K562 (cell line): ENCODE data around the gene FAM53B. TPM values are rescaled to one million over a fixed set of nuclear protein-coding genes. Genes with fewer than 3 reads are reported as not detected.

Experiments used
- ATAC-seq: fragments of 200-7000 bp; cut with Tn5 transposase; 3 replicates; pipeline ENCODE4 v1.9.1; 2020; ENCODE audit warnings: moderate library complexity
- BruUV-seq: library from RNA; stranded (reverse); fragments of 400-500 nt; replicated peaks from 2 replicates; lab custom pipeline; 2021; lab: Mats Ljungman, UMichigan
- CTCF ChIA-PET: fragments of 300-600 bp; formaldehyde crosslinking; extraction: SDS; loops from one replicate; lab custom pipeline; 2021; ENCODE audit warnings: low intra/inter-chr PET ratio; lab: Yijun Ruan, JAX
- POLR2A ChIA-PET: fragments of 300-600, 350-650 bp; sonication (Branson Sonifier 250); formaldehyde crosslinking; extraction: SDS; loops from one replicate; lab custom pipeline; 2021; ENCODE audit warnings: antibody characterized with exemption, inconsistent platforms; lab: Yijun Ruan, JAX
- DNase-seq, 4 experiments: peaks; one replicate each; pipeline versions ENCODE4 v3.0.0 to v3.0.0-alpha.2; 2011 to 2018; ENCODE audit warnings: low spot score in 3 of 4, mixed read lengths in 3 of 4; ENCODE audit errors: extremely low read depth in 1 of 4
- FAIRE-seq: peaks from 2 replicates; lab custom pipeline; 2011; peaks lifted over from hg19 to GRCh38; lab: Jason Lieb, UNC
- H2AFZ ChIP-seq: 2 replicates; pipeline ENCODE4 v1.6.0; 2011; ENCODE audit warnings: low read depth, low read length, control low read depth, inconsistent platforms
- H3K27ac ChIP-seq: fragments of 200-600 bp; 3 replicates; pipeline ENCODE4 v1.8.0; 2011; ENCODE audit warnings: low read depth, mild to moderate bottlenecking, control low read depth, inconsistent platforms, low read length, moderate library complexity, mixed read lengths; ENCODE audit errors: extremely low read depth
- H3K27me3 ChIP-seq, 2 experiments: fragments of 300-600 bp in 1 of 2; 2 replicates in 1 of 2; 3 replicates in 1 of 2; pipeline versions ENCODE4 v1.6.0 to v1.8.0; 2011; ENCODE audit warnings: inconsistent platforms in 2 of 2, low read length in 2 of 2, mild to moderate bottlenecking in 1 of 2, mixed read lengths in 1 of 2, moderate library complexity in 1 of 2; ENCODE audit not compliant: control insufficient read depth in 2 of 2, insufficient read depth in 2 of 2
- H3K36me3 ChIP-seq: fragments of 300-600 bp; 3 replicates; pipeline ENCODE4 v1.8.0; 2011; ENCODE audit warnings: mild to moderate bottlenecking, low read length, inconsistent platforms; ENCODE audit not compliant: control insufficient read depth, insufficient read depth
- H3K4me1 ChIP-seq, 2 experiments: fragments of 200-600 bp in 1 of 2; replicated peaks in 1 of 2; 2 replicates in 1 of 2; 3 replicates in 1 of 2; pipeline versions ENCODE4 v1.5.1 to v1.8.0; 2011; ENCODE audit warnings: inconsistent platforms in 2 of 2, low read length in 2 of 2, mild to moderate bottlenecking in 1 of 2, mixed read lengths in 1 of 2, moderate library complexity in 1 of 2; ENCODE audit not compliant: control insufficient read depth in 2 of 2, insufficient read depth in 2 of 2
- H3K4me2 ChIP-seq: 2 replicates; pipeline ENCODE4 v1.6.1; 2011; ENCODE audit warnings: low read length, control low read depth, inconsistent platforms, mixed read lengths; ENCODE audit not compliant: insufficient read depth
- H3K4me3 ChIP-seq: fragments of 200-600 bp; sonication (generic), shearing (Covaris generic); 2 replicates; pipeline ENCODE4 v1.5.1; 2016; ENCODE audit warnings: control low read depth, inconsistent platforms
- H3K79me2 ChIP-seq: fragments of 200-600 bp; 3 replicates; pipeline ENCODE4 v1.8.0; 2011; ENCODE audit warnings: low read length, inconsistent platforms; ENCODE audit not compliant: control insufficient read depth, insufficient read depth
- H3K9ac ChIP-seq, 2 experiments: 2 replicates each; pipeline versions ENCODE4 v1.6.0 to v1.6.1; 2011; ENCODE audit warnings: low read depth in 2 of 2, low read length in 2 of 2, control low read depth in 1 of 2, inconsistent platforms in 1 of 2, mild to moderate bottlenecking in 1 of 2, mixed read lengths in 1 of 2; ENCODE audit not compliant: insufficient read depth in 1 of 2
- H3K9me1 ChIP-seq: one replicate; pipeline ENCODE4 v1.6.0; 2011; ENCODE audit warnings: inconsistent platforms, mild to moderate bottlenecking, low read length, moderate library complexity; ENCODE audit not compliant: control insufficient read depth, insufficient read depth
- H3K9me3 ChIP-seq: replicated peaks from 2 replicates; pipeline ENCODE4 v1.5.1; 2011; ENCODE audit warnings: low read depth, low read length, inconsistent platforms; ENCODE audit not compliant: control insufficient read depth, insufficient read depth
- H4K20me1 ChIP-seq: replicated peaks from 2 replicates; pipeline ENCODE4 v1.6.1; 2011; ENCODE audit warnings: low read length, inconsistent platforms, mixed read lengths; ENCODE audit not compliant: control insufficient read depth, insufficient read depth
- ATF6 ChIP-seq: sonication (generic); formaldehyde crosslinking; IDR thresholded peaks from 2 replicates; pipeline ENCODE4 v1.4.0; 2020; ENCODE audit warnings: mild to moderate bottlenecking, missing genetic modification reagents
- CREB5 ChIP-seq: fragments of 250-450 bp; sonication (Bioruptor Pico); IDR thresholded peaks from 2 replicates; pipeline ENCODE4 v1.5.0; 2020; ENCODE audit warnings: mild to moderate bottlenecking
- ERF ChIP-seq: fragments of 450-650 bp; formaldehyde crosslinking; IDR thresholded peaks from 2 replicates; pipeline ENCODE4 v1.4.0; 2020; ENCODE audit warnings: mild to moderate bottlenecking, mixed read lengths
- FOXA3 ChIP-seq, 2 experiments: fragments of 450-650 bp in 1 of 2; sonication (generic) in 1 of 2; formaldehyde crosslinking; IDR thresholded peaks in 1 of 2; conservative IDR thresholded peaks in 1 of 2; 2 replicates each; pipeline versions ENCODE4 v1.4.0 to v1.8.0; 2020 to 2022; ENCODE audit warnings: mild to moderate bottlenecking in 2 of 2, missing genetic modification reagents in 1 of 2
- FOXJ2 ChIP-seq: fragments of 200-800 bp; sonication (Bioruptor generic); IDR thresholded peaks from 2 replicates; pipeline ENCODE4 v1.6.1; 2016; ENCODE audit warnings: missing genetic modification characterization, missing compliant biosample characterization
- JUNB ChIP-seq: fragments of 450-650 bp; formaldehyde crosslinking; conservative IDR thresholded peaks from 2 replicates; pipeline ENCODE4 v1.4.0; 2020; ENCODE audit warnings: mild to moderate bottlenecking
- NCOR1 ChIP-seq: fragments of 450-650 bp; IDR thresholded peaks from 2 replicates; pipeline ENCODE4 v1.6.1; 2016; ENCODE audit warnings: mild to moderate bottlenecking, moderate library complexity
- SNIP1 ChIP-seq: fragments of 450-650 bp; IDR thresholded peaks from 2 replicates; pipeline ENCODE4 v1.7.1; 2017; ENCODE audit warnings: low read depth, mild to moderate bottlenecking
- SREBF1 ChIP-seq: fragments of 150-350 bp; IDR thresholded peaks from 2 replicates; pipeline ENCODE4 v1.6.1; 2014; ENCODE audit warnings: antibody characterized with exemption, low read depth, low read length, borderline replicate concordance
- STAG1 ChIP-seq: sonication (generic); formaldehyde crosslinking; IDR thresholded peaks from 2 replicates; pipeline ENCODE4 v1.5.0; 2020; ENCODE audit warnings: missing genetic modification reagents, borderline replicate concordance
- TAF15 ChIP-seq: fragments of 200-400 bp; formaldehyde crosslinking; IDR thresholded peaks from 2 replicates; pipeline ENCODE4 v1.6.1; 2017; ENCODE audit warnings: mild to moderate bottlenecking, low read depth, low read length, moderate library complexity
- TEAD1 ChIP-seq, 2 experiments: fragments of 450-650 bp in 1 of 2; sonication (generic) in 1 of 2; formaldehyde crosslinking; IDR thresholded peaks; 2 replicates each; pipeline versions ENCODE4 v1.4.0 to v1.8.0; 2020 to 2022; ENCODE audit warnings: mild to moderate bottlenecking in 2 of 2, missing genetic modification reagents in 1 of 2
- ZBTB17 ChIP-seq: fragments of 450-650 bp; formaldehyde crosslinking; IDR thresholded peaks from 2 replicates; pipeline ENCODE4 v1.4.0; 2020; ENCODE audit warnings: mild to moderate bottlenecking
- ZBTB5 ChIP-seq: fragments of 450-650 bp; IDR thresholded peaks from 2 replicates; pipeline ENCODE4 v1.6.1; 2017; ENCODE audit warnings: antibody characterized with exemption
- ZNF124 ChIP-seq: sonication (generic); formaldehyde crosslinking; IDR thresholded peaks from 2 replicates; pipeline ENCODE4 v1.8.1; 2022; ENCODE audit warnings: missing genetic modification reagents
- ZNF217 ChIP-seq: sonication (generic); formaldehyde crosslinking; IDR thresholded peaks from 2 replicates; pipeline ENCODE4 v1.8.0; 2022; ENCODE audit warnings: mild to moderate bottlenecking, missing genetic modification reagents
- ZNF395 ChIP-seq: fragments of 200-800 bp; sonication (Bioruptor generic); IDR thresholded peaks from 2 replicates; pipeline ENCODE4 v1.6.1; 2017; ENCODE audit warnings: missing genetic modification characterization, missing compliant biosample characterization
- WGBS: fragments of 100-300 bp; shearing (Covaris generic); methylation state at CpG from one replicate; pipeline ENCODE4 v1.1.6; 2016; ENCODE audit warnings: low coverage, mixed read lengths; ENCODE audit not compliant: insufficient coverage; ENCODE audit errors: missing lambda C conversion rate; 5-methylcytosine and 5-hydroxymethylcytosine counted together
- in situ Hi-C: fragments of 300-500 bp; cut with MboI; formaldehyde crosslinking; loops from 4 replicates; pipeline ENCODE4 v1.15.0; 2018; ENCODE audit warnings: inconsistent platforms, mixed read lengths
- intact Hi-C: fragments of 100-400 bp; cut with micrococcal nuclease; formaldehyde crosslinking; loops from 2 replicates; pipeline ENCODE4 v1.14.2; 2022
- polyA plus RNA-seq, 8 experiments: library from polyadenylated mRNA; depleted of rRNA in 4 of 8; stranded (reverse) in 5 of 8; unstranded in 3 of 8; fragments of >200 nt; fragmentation: Nextera tagmentation in 2 of 8; fragmentation: Illumina TruSeq in 1 of 8; extraction: Ambion mirVana in 2 of 8; extraction: Trizol in 1 of 8; gene quantifications; 2 replicates each; pipeline versions ENCODE4 v1.2.1 to v1.2.3, GENCODE V29; 2011 to 2014; ENCODE audit warnings: inconsistent platforms in 1 of 8, missing spikeins in 1 of 8
- total RNA-seq, 7 experiments: library from RNA; depleted of rRNA in 6 of 7; stranded (reverse); fragments of >200 nt in 6 of 7; fragmentation: Illumina TruSeq in 2 of 7; extraction: Trizol in 2 of 7; gene quantifications; 2 replicates each; pipeline versions ENCODE4 v1.2.1 to v1.2.3, GENCODE V29; 2011 to 2021; ENCODE audit warnings: low replicate concordance in 1 of 7

The FAM53B gene
- total and polyA plus RNA-seq, 9 of the 15 experiments (the other 6 are each of a cell fraction or from before 2014, with no cell fraction given) = 0.03 to 16.5 (median 5.0) TPM

- Histone ChIP-seq H3K9me3 (no peaks in the 10 kb centered on the region; the same call in 1 of the 2 replicates), H3K27me3 (no peaks in the 10 kb centered on the region), H3K36me3 (peaks cover 6% of the 10 kb centered on the region; the same call in 1 of the 3 replicates), H2AFZ (no peak overlapping the region), H3K79me2 (peaks cover 9% of the 10 kb centered on the region; the same call in 2 of the 3 replicates), H3K4me3 (no peak overlapping the region), H3K9me1 (no peaks in the 10 kb centered on the region), H3K9ac (no peak overlapping the region), H3K27ac (no peak overlapping the region), H3K4me1 (peaks cover 21 to 39% of the 10 kb centered on the region in 2 experiments), H3K4me2 (no peak overlapping the region), H4K20me1 (peaks cover 4% of the 10 kb centered on the region; the same call in 1 of the 2 replicates)
- CTCF ChIA-PET = no interaction called here
- TF ChIP-seq JUNB (CRISPR knock-in tag) (no peak), ZNF124 (no peak), NCOR1 (no peak), ZNF395 (CRISPR knock-in tag) (no peak), ZBTB17 (CRISPR knock-in tag) (no peak), TAF15 (no peak), SREBF1 (no peak), STAG1 (CRISPR knock-in tag) (no peak), ZNF217 (CRISPR knock-in tag) (no peak), ZBTB5 (no peak), CREB5 (no peak), FOXJ2 (no peak), TEAD1 (CRISPR knock-in tag; IDR thresholded peaks at IDR 0.05) (no peak), SNIP1 (no peak), ERF (no peak), FOXA3 (CRISPR knock-in tag; conservative IDR thresholded peaks at IDR 0.05 in 1 of 2, IDR thresholded peaks at IDR 0.05 in 1 of 2) (no peak), ATF6 (no peak)
- no peak for DNase-seq
- ATAC-seq = no peak
- no TSS peak for BruUV-seq
- FAIRE-seq = no peak
- intact Hi-C loops = no loop called here
- in situ Hi-C loops = no loop called here
- POLR2A ChIA-PET = no interaction called here
- 93% methylated on average over 8 of the region's 8 CpGs for WGBS
These were observed 106.4 kb downstream of the FAM53B start for GRCh38 chr10:124637746-124638145.
